Astrocyte (in vitro differentiated cells and primary cell): Measurements from ENCODE around the gene RMND5A. TPM values are rescaled to one million over a fixed set of nuclear protein-coding genes. Genes with fewer than 3 reads are reported as not detected.

Experiments used
- DNase-seq: peaks from one replicate; pipeline ENCODE4 v3.0.0-alpha.2; 2010; ENCODE audit warnings: low read depth
- FAIRE-seq: peaks from 2 replicates; lab custom pipeline; 2011; peaks lifted over from hg19 to GRCh38; lab: Jason Lieb, UNC
- H2AFZ ChIP-seq: 2 replicates; pipeline ENCODE4 v1.6.0; 2012; ENCODE audit warnings: low read depth, low read length, inconsistent platforms
- H3K27ac ChIP-seq: 2 replicates; pipeline ENCODE4 v1.5.1; 2011; ENCODE audit warnings: low read depth, low read length, inconsistent platforms
- H3K27me3 ChIP-seq: 2 replicates; pipeline ENCODE4 v1.6.0; 2011; ENCODE audit warnings: low read length, inconsistent platforms; ENCODE audit not compliant: insufficient read depth
- H3K36me3 ChIP-seq: 2 replicates; pipeline ENCODE4 v1.5.1; 2011; ENCODE audit warnings: low read length, inconsistent platforms; ENCODE audit not compliant: insufficient read depth
- H3K4me1 ChIP-seq: 2 replicates; pipeline ENCODE4 v1.5.1; 2011; ENCODE audit warnings: low read length, inconsistent platforms; ENCODE audit not compliant: insufficient read depth
- H3K4me2 ChIP-seq: 2 replicates; pipeline ENCODE4 v1.6.0; 2012; ENCODE audit warnings: low read length, inconsistent platforms
- H3K4me3 ChIP-seq: 2 replicates; pipeline ENCODE4 v1.5.1; 2011; ENCODE audit warnings: low read depth, mild to moderate bottlenecking, low read length, inconsistent platforms; ENCODE audit not compliant: insufficient read depth
- H3K79me2 ChIP-seq: 2 replicates; pipeline ENCODE4 v1.6.0; 2012; ENCODE audit warnings: mild to moderate bottlenecking, low read length, inconsistent platforms; ENCODE audit not compliant: insufficient read depth
- H3K9ac ChIP-seq: 2 replicates; pipeline ENCODE4 v1.6.0; 2012; ENCODE audit warnings: mild to moderate bottlenecking, low read length, inconsistent platforms
- H3K9me3 ChIP-seq: 2 replicates; pipeline ENCODE4 v1.5.1; 2012; ENCODE audit warnings: low read depth, mild to moderate bottlenecking, low read length, inconsistent platforms; ENCODE audit not compliant: insufficient read depth
- H4K20me1 ChIP-seq: 2 replicates; pipeline ENCODE4 v1.6.0; 2012; ENCODE audit warnings: low read length, inconsistent platforms; ENCODE audit not compliant: insufficient read depth
- H3K27ac Mint-ChIP-seq: one replicate; pipeline ENCODE4 v1.8.0; 2021; ENCODE audit warnings: mild to moderate bottlenecking, mixed read lengths; ENCODE audit not compliant: unreplicated experiment
- H3K27me3 Mint-ChIP-seq: one replicate; pipeline ENCODE4 v1.8.0; 2021; ENCODE audit warnings: low read depth, mixed read lengths; ENCODE audit not compliant: unreplicated experiment
- H3K36me3 Mint-ChIP-seq: one replicate; pipeline ENCODE4 v1.8.0; 2021; ENCODE audit warnings: low read depth, mixed read lengths; ENCODE audit not compliant: unreplicated experiment
- H3K4me1 Mint-ChIP-seq: one replicate; pipeline ENCODE4 v1.8.0; 2021; ENCODE audit warnings: low read depth, mixed read lengths; ENCODE audit not compliant: unreplicated experiment
- H3K4me3 Mint-ChIP-seq: one replicate; pipeline ENCODE4 v1.8.0; 2021; ENCODE audit warnings: mild to moderate bottlenecking, moderate library complexity, mixed read lengths; ENCODE audit not compliant: unreplicated experiment
- H3K9me3 Mint-ChIP-seq: one replicate; pipeline ENCODE4 v1.8.0; 2021; ENCODE audit warnings: mild to moderate bottlenecking, mixed read lengths; ENCODE audit not compliant: unreplicated experiment
- EZH2 ChIP-seq: IDR thresholded peaks from 2 replicates; pipeline ENCODE4 v1.6.1; 2012; ENCODE audit warnings: mild to moderate bottlenecking, low read length, inconsistent platforms; ENCODE audit not compliant: insufficient read depth
- total RNA-seq: library from RNA; stranded (reverse); gene quantifications from 2 replicates; pipeline ENCODE4 v1.2.1, GENCODE V29; 2021
- TF ChIP-seq, protein P1 (sequence below): IDR thresholded peaks from 2 replicates; pipeline ENCODE4 v1.5.1; 2011; ENCODE audit warnings: low read depth, mild to moderate bottlenecking, inconsistent platforms, low read length, moderate library complexity; ENCODE audit not compliant: insufficient read depth

Gene RMND5A
- total RNA-seq, 1 donor from 2014 or later = 33.6 TPM

DNA sequence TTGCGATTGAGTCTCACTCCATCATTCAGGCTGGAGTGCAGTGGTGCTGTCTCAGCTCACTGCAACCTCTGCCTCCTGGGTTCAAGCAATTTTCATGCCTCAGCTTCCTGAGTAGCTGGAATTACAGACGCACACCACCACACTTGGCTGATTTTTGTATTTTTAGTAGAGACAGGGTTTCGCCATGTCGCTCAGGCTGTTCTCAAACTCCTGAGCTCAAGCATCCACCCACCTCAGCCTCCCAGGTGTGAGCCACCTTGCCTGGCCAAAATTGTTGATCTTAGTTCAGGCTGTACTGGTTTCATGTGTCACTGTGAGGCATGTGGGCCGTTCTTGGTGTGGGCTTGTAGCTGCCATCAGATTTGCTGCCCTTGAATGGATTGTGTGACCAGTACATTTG, 52.5 kb downstream of the RMND5A start:
- H3K36me3 ChIP-seq = peaks cover 16% of the 10 kb centered on the region
- no peak overlapping the region for H3K4me3 Mint-ChIP-seq

DNA sequence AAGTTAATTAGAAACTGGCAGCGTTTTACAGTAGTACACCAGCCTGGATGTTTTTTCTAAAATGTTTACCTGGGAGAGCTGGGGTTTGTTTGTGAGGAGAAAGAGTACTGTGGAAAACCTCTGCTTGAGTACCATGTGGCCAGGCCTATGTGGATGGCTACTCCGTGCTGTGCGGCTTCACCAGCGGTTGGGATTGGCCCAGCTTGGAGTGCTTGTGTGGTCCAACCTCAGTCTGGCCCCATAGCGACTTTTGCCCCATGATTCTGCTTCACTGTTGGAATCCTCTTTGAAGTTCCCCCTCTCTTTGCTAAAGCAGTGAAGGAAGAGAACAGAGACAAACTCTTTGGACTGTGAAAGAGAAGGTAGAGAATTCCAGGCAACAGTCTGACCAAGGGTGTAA, 54.8 kb downstream of the RMND5A start:
- Histone ChIP-seq H3K9me3 (no peaks in the 10 kb centered on the region), H3K27ac (no peak overlapping the region), H3K27me3 (no peaks in the 10 kb centered on the region), H3K4me3 (no peak overlapping the region), H4K20me1 (no peaks in the 10 kb centered on the region), H2AFZ (no peak overlapping the region), H3K36me3 (peaks cover 12% of the 10 kb centered on the region), H3K9ac (no peak overlapping the region), H3K4me2 (no peak overlapping the region), H3K4me1 (no peaks in the 10 kb centered on the region), H3K79me2 (no peaks in the 10 kb centered on the region)
- Mint-ChIP-seq H3K27ac (no peak overlapping the region), H3K36me3 (peaks cover 18% of the 10 kb centered on the region), H3K4me1 (no peaks in the 10 kb centered on the region), H3K27me3 (no peaks in the 10 kb centered on the region), H3K4me3 (no peak overlapping the region), H3K9me3 (no peaks in the 10 kb centered on the region)
- TF ChIP-seq EZH2 = no peak
- TF ChIP-seq, protein P1, sequence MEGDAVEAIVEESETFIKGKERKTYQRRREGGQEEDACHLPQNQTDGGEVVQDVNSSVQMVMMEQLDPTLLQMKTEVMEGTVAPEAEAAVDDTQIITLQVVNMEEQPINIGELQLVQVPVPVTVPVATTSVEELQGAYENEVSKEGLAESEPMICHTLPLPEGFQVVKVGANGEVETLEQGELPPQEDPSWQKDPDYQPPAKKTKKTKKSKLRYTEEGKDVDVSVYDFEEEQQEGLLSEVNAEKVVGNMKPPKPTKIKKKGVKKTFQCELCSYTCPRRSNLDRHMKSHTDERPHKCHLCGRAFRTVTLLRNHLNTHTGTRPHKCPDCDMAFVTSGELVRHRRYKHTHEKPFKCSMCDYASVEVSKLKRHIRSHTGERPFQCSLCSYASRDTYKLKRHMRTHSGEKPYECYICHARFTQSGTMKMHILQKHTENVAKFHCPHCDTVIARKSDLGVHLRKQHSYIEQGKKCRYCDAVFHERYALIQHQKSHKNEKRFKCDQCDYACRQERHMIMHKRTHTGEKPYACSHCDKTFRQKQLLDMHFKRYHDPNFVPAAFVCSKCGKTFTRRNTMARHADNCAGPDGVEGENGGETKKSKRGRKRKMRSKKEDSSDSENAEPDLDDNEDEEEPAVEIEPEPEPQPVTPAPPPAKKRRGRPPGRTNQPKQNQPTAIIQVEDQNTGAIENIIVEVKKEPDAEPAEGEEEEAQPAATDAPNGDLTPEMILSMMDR = no peak
- FAIRE-seq (no peak), DNase-seq (no peak)

More for the DNA sequence above, 52.5 kb downstream of the RMND5A start:
- H3K9me3 ChIP-seq = no peaks in the 10 kb centered on the region
- H2AFZ ChIP-seq = no peak overlapping the region
- TF ChIP-seq, protein P1 = no peak
- no peak for TF ChIP-seq EZH2
- Mint-ChIP-seq H3K36me3 (peaks cover 18% of the 10 kb centered on the region), H3K27me3 (no peaks in the 10 kb centered on the region), H3K27ac (no peak overlapping the region), H3K9me3 (no peaks in the 10 kb centered on the region), H3K4me1 (peaks cover 2% of the 10 kb centered on the region)
- H3K4me3 ChIP-seq = no peak overlapping the region
- no peak for DNase-seq
- H3K9ac ChIP-seq = no peak overlapping the region
- peaks cover 2% of the 10 kb centered on the region for H4K20me1 ChIP-seq
- no peaks in the 10 kb centered on the region for H3K79me2 ChIP-seq
- no peaks in the 10 kb centered on the region for H3K4me1 ChIP-seq
- H3K27ac ChIP-seq = no peak overlapping the region
- no peak for FAIRE-seq
- no peaks in the 10 kb centered on the region for H3K27me3 ChIP-seq
- no peak overlapping the region for H3K4me2 ChIP-seq

DNA sequence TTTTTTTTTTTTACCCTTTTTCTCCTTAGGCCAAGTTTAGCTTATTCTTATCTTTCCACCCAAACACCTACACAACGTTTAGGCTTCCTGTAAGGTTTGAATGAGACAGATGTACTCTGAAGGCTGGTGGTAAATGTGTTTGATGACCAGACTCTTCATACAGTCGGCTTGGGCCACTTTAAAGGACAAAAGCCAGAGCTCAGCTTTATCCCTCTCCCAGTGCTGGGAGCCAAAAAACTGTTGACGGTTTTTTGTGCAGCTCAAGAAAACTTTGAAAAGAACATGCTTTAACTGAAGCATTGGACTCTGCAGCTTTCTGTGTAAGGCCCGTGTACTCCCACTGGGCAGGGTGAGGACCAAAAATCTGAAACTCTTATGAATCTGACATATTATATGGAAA, 55.2 kb downstream of the RMND5A start:
- no peaks in the 10 kb centered on the region for H4K20me1 ChIP-seq
- H2AFZ ChIP-seq = no peak overlapping the region
- H3K9me3 Mint-ChIP-seq = no peaks in the 10 kb centered on the region
- peaks cover 18% of the 10 kb centered on the region for H3K36me3 Mint-ChIP-seq
- FAIRE-seq = no peak
- H3K9ac ChIP-seq = no peak overlapping the region
- H3K4me3 Mint-ChIP-seq = no peak overlapping the region
- no peak overlapping the region for H3K4me2 ChIP-seq
- H3K27me3 Mint-ChIP-seq = no peaks in the 10 kb centered on the region
- H3K4me3 ChIP-seq = no peak overlapping the region
- no peaks in the 10 kb centered on the region for H3K4me1 ChIP-seq
- no peak overlapping the region for H3K27ac Mint-ChIP-seq
- H3K27ac ChIP-seq = no peak overlapping the region
- no peaks in the 10 kb centered on the region for H3K79me2 ChIP-seq
- DNase-seq = no peak
- peaks cover 12% of the 10 kb centered on the region for H3K36me3 ChIP-seq
- H3K27me3 ChIP-seq = no peaks in the 10 kb centered on the region
- no peaks in the 10 kb centered on the region for H3K9me3 ChIP-seq
- H3K4me1 Mint-ChIP-seq = no peaks in the 10 kb centered on the region
- TF ChIP-seq, protein P1 = no peak
- TF ChIP-seq EZH2 = no peak
